Panc1 (cell line): ENCODE data around the gene HCAR2. TPM values are rescaled to one million over a fixed set of nuclear protein-coding genes. Genes with fewer than 3 reads are reported as not detected.

Source experiments
- total RNA-seq: library from RNA; stranded (reverse); gene quantifications from one replicate; pipeline ENCODE4 v1.2.1, GENCODE V29; 2021; ENCODE audit not compliant: unreplicated experiment

The HCAR2 gene
- total RNA-seq, 1 experiment from 2014 or later = not detected

Other genes with a start within 250 kb of the HCAR2 start
- 32.5 TPM for gene ZCCHC8, start 202.4 kb downstream of the HCAR2 start, total RNA-seq
- gene RSRC2, start 176.4 kb downstream of the HCAR2 start, total RNA-seq = 57.8 TPM
- gene KNTC1, start 176.1 kb downstream of the HCAR2 start, total RNA-seq = 53.9 TPM
- gene HCAR3, start 13.5 kb upstream of the HCAR2 start, total RNA-seq = not detected
- 0.31 TPM for gene HCAR1, start 27.5 kb upstream of the HCAR2 start, total RNA-seq
- gene DENR, start 49.5 kb upstream of the HCAR2 start, total RNA-seq = 68.7 TPM
- 0.44 TPM for gene CCDC62, start 71.2 kb upstream of the HCAR2 start, total RNA-seq
- gene HIP1R, start 132.1 kb upstream of the HCAR2 start, total RNA-seq = 36.7 TPM
- gene VPS37B, start 192.8 kb upstream of the HCAR2 start, total RNA-seq = 76.7 TPM